Hematopoietic multipotent progenitor cell treated with erythropoietin and hydrocortisone succinate and interleukin-3 and kit ligand, for 6 days (in vitro differentiated cells): ENCODE data around the gene PSG1.
"Not testable (repeated sequence)": the region's sequence is repeated elsewhere in the genome, so short reads cannot be mapped to it uniquely, and the experiment has no call there.

Source experiments
- DNase-seq: peaks from one replicate; pipeline ENCODE4 v3.0.0-alpha.2; 2015

Gene PSG1

GRCh38 chr19:42879613-42880012 is at the start of gene PSG1:
PSG1 (minus strand) TSS chr19:42879713; CDS start chr19:42879581, 132 bp downstream.
- no peak for DNase-seq

GRCh38 chr19:42928896-42929295 is 49.4 kb upstream of the PSG1 start:
- no peak for DNase-seq

GRCh38 chr19:42926781-42927180 is 47.3 kb upstream of the PSG1 start:
- DNase-seq, result no peak

GRCh38 chr19:42923106-42923505 is 43.6 kb upstream of the PSG1 start:
- DNase-seq, result peak; percentile 58

- DNase-seq, result not testable (repeated sequence)
These were observed 41.5 kb upstream of the PSG1 start for GRCh38 chr19:42920971-42921370.

- DNase-seq, result no peak
These were observed 40.2 kb upstream of the PSG1 start for GRCh38 chr19:42919757-42920079.

GRCh38 chr19:42919070-42919756 is 39.7 kb upstream of the PSG1 start:
- peak; percentile 0 for DNase-seq

- not testable (repeated sequence) for DNase-seq
These were observed 39.0 kb upstream of the PSG1 start for GRCh38 chr19:42918377-42919069.

- DNase-seq, result not testable (repeated sequence)
These were observed 38.1 kb upstream of the PSG1 start, which contains the start of gene PSG6 for GRCh38 chr19:42917634-42918033. PSG6 (minus strand) TSS chr19:42917894; CDS start chr19:42917792, 102 bp downstream.

GRCh38 chr19:42916931-42917330 is 37.4 kb upstream of the PSG1 start:
- not testable (repeated sequence) for DNase-seq

GRCh38 chr19:42913516-42913915 is 34.0 kb upstream of the PSG1 start:
- not testable (repeated sequence) for DNase-seq

GRCh38 chr19:42912941-42913340 is 33.4 kb upstream of the PSG1 start:
- DNase-seq, result not testable (repeated sequence)

- DNase-seq, result not testable (repeated sequence)
These were observed 32.2 kb upstream of the PSG1 start for GRCh38 chr19:42911731-42912130.

- DNase-seq, result not testable (repeated sequence)
These were observed 26.6 kb upstream of the PSG1 start for GRCh38 chr19:42906162-42906561.

GRCh38 chr19:42900561-42900960 is 21.0 kb upstream of the PSG1 start:
- DNase-seq, result not testable (repeated sequence)

- DNase-seq, result not testable (repeated sequence)
These were observed 20.2 kb upstream of the PSG1 start for GRCh38 chr19:42899674-42900073.

- not testable (repeated sequence) for DNase-seq
These were observed 19.6 kb upstream of the PSG1 start for GRCh38 chr19:42899110-42899509.

- DNase-seq, result not testable (repeated sequence)
These were observed 19.1 kb upstream of the PSG1 start for GRCh38 chr19:42898656-42899055.

GRCh38 chr19:42897729-42898128 is 18.2 kb upstream of the PSG1 start:
- DNase-seq, result not testable (repeated sequence)

- DNase-seq, result not testable (repeated sequence)
These were observed 10.9 kb upstream of the PSG1 start for GRCh38 chr19:42890446-42890845.

GRCh38 chr19:42887876-42888445 is 8.4 kb upstream of the PSG1 start:
- not testable (repeated sequence) for DNase-seq

GRCh38 chr19:42882730-42883129 is 3.2 kb upstream of the PSG1 start:
- DNase-seq, result not testable (repeated sequence)

- DNase-seq, result not testable (repeated sequence)
These were observed 2.5 kb upstream of the PSG1 start for GRCh38 chr19:42882010-42882409.

GRCh38 chr19:42881279-42881678 is 1.8 kb upstream of the PSG1 start:
- DNase-seq, result peak; percentile 3
